HEK293T (cell line): ENCODE results near the gene PGBD5.

Experiments used
- CTCF ChIA-PET: fragments of 350-600 bp; formaldehyde crosslinking; extraction: SDS; loops from one replicate; lab custom pipeline; 2021; ENCODE audit warnings: antibody characterized with exemption, inconsistent platforms; lab: Yijun Ruan, JAX
- POLR2A ChIA-PET: fragments of 350-600 bp; formaldehyde crosslinking; extraction: SDS; loops from one replicate; lab custom pipeline; 2020; ENCODE audit warnings: antibody characterized with exemption, inconsistent platforms; lab: Yijun Ruan, JAX
- DNase-seq: peaks from one replicate; pipeline ENCODE4 v3.0.0; 2012; ENCODE audit warnings: mixed read lengths; ENCODE audit errors: extremely low spot score
- ARNT ChIP-seq: fragments of 450-650 bp; IDR thresholded peaks from 2 replicates; pipeline ENCODE4 v1.6.1; 2017; ENCODE audit warnings: mild to moderate bottlenecking
- BHLHE40 ChIP-seq: fragments of 450-650 bp; IDR thresholded peaks from 2 replicates; pipeline ENCODE4 v1.6.1; 2016; ENCODE audit warnings: mild to moderate bottlenecking, moderate library complexity, borderline replicate concordance
- CTBP1 ChIP-seq: fragments of 450-650 bp; IDR thresholded peaks from 2 replicates; pipeline ENCODE4 v1.6.1; 2016; ENCODE audit warnings: borderline replicate concordance
- ELF4 ChIP-seq: fragments of 450-650 bp; IDR thresholded peaks from 2 replicates; pipeline ENCODE4 v1.6.1; 2017; ENCODE audit warnings: antibody characterized with exemption
- FOXA1 ChIP-seq: fragments of 450-650 bp; IDR thresholded peaks from 2 replicates; pipeline ENCODE4 v1.6.1; 2016; ENCODE audit warnings: mild to moderate bottlenecking
- FOXK2 ChIP-seq: fragments of 450-650 bp; IDR thresholded peaks from 2 replicates; pipeline ENCODE4 v1.6.1; 2016; ENCODE audit warnings: mild to moderate bottlenecking
- FOXM1 ChIP-seq: fragments of 450-650 bp; IDR thresholded peaks from 2 replicates; pipeline ENCODE4 v1.6.1; 2017; ENCODE audit warnings: mild to moderate bottlenecking, borderline replicate concordance
- HDGF ChIP-seq: fragments of 450-650 bp; IDR thresholded peaks from 2 replicates; pipeline ENCODE4 v1.6.1; 2017; ENCODE audit warnings: antibody characterized with exemption, borderline replicate concordance
- L3MBTL2 ChIP-seq: fragments of 450-650 bp; conservative IDR thresholded peaks from 2 replicates; pipeline ENCODE4 v1.6.1; 2016; ENCODE audit warnings: mild to moderate bottlenecking
- LEF1 ChIP-seq: fragments of 450-650 bp; IDR thresholded peaks from 2 replicates; pipeline ENCODE4 v1.6.1; 2017; ENCODE audit warnings: mild to moderate bottlenecking, borderline replicate concordance
- NFRKB ChIP-seq: fragments of 450-650 bp; IDR thresholded peaks from 2 replicates; pipeline ENCODE4 v1.6.1; 2016; ENCODE audit warnings: mild to moderate bottlenecking, moderate library complexity
- SP1 ChIP-seq: fragments of 450-650 bp; IDR thresholded peaks from 2 replicates; pipeline ENCODE4 v1.6.1; 2017
- SUZ12 ChIP-seq: fragments of 450-650 bp; IDR thresholded peaks from 2 replicates; pipeline ENCODE4 v1.6.1; 2016; ENCODE audit warnings: mild to moderate bottlenecking
- TARDBP ChIP-seq: fragments of 450-650 bp; IDR thresholded peaks from 2 replicates; pipeline ENCODE4 v1.6.1; 2016
- ZNF384 ChIP-seq: fragments of 450-650 bp; IDR thresholded peaks from 2 replicates; pipeline ENCODE4 v1.6.1; 2016
- TF ChIP-seq, protein P1 (sequence below): fragments of 450-650 bp; IDR thresholded peaks from 2 replicates; pipeline ENCODE4 v1.6.1; 2016

PGBD5 gene

DNA sequence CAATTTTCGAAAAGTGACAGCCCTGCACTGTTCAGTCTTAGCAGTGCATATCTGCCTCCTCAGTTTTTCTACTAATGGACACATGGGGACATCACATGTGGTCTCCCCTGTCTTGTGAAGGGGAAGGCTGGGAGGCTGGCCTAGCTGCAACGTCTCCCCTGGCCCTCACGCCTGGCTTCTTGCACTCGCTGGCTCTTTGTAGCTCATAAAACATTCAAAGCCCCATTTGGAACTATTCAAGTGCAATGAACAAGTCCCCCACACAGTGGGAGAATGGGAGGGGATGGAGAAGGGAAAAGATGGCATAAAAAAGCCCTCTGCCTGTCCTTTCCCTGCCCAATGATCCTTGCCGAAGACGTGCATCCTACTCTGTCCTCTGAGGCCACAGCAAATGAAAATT, 73.6 kb downstream of the PGBD5 start:
- ChIA-PET CTCF (interaction anchor here (0.5 kb wide), 1 partner anchor 503 kb away, joined by 3 read pairs; no protein-coding TSS in a partner anchor), POLR2A (no interaction called here)
- TF ChIP-seq L3MBTL2, result no peak
- no peak for TF ChIP-seq BHLHE40
- TF ChIP-seq FOXK2, result no peak
- TF ChIP-seq TARDBP, result no peak
- no peak for TF ChIP-seq CTBP1
- TF ChIP-seq NFRKB, result no peak
- TF ChIP-seq ZNF384, result no peak
- no peak for TF ChIP-seq LEF1
- no peak for TF ChIP-seq ARNT
- no peak for TF ChIP-seq ELF4
- no peak for TF ChIP-seq FOXA1
- TF ChIP-seq, protein P1, sequence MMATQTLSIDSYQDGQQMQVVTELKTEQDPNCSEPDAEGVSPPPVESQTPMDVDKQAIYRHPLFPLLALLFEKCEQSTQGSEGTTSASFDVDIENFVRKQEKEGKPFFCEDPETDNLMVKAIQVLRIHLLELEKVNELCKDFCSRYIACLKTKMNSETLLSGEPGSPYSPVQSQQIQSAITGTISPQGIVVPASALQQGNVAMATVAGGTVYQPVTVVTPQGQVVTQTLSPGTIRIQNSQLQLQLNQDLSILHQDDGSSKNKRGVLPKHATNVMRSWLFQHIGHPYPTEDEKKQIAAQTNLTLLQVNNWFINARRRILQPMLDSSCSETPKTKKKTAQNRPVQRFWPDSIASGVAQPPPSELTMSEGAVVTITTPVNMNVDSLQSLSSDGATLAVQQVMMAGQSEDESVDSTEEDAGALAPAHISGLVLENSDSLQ, result no peak
- DNase-seq, result no peak

DNA sequence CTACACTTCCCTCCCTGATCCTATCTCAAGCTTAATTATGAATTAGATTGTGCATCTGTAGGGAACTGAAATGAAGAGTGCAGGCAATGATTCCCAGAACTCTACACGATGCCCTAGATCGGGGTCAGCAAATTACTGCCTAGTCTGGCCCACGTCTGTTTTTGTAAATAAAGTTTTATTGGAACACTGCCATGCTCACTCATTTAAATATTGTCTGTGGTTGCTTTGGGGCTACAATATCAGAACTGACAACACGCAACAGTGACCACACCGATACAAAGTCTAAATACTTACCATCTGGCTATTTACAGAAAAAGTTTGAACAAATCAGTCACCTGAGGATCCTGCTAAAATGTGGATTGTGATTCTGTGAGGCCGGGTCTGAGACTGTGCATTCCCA, 74.1 kb downstream of the PGBD5 start:
- no peak for TF ChIP-seq SP1
- no peak for TF ChIP-seq FOXK2
- TF ChIP-seq FOXM1, result no peak
- TF ChIP-seq SUZ12, result no peak
- TF ChIP-seq NFRKB, result no peak
- no peak for TF ChIP-seq FOXA1
- TF ChIP-seq BHLHE40, result no peak
- no peak for TF ChIP-seq L3MBTL2
- no peak for TF ChIP-seq CTBP1
- no peak for TF ChIP-seq ZNF384
- POLR2A ChIA-PET, result no interaction called here
- DNase-seq, result no peak
- CTCF ChIA-PET, result no interaction called here

DNA sequence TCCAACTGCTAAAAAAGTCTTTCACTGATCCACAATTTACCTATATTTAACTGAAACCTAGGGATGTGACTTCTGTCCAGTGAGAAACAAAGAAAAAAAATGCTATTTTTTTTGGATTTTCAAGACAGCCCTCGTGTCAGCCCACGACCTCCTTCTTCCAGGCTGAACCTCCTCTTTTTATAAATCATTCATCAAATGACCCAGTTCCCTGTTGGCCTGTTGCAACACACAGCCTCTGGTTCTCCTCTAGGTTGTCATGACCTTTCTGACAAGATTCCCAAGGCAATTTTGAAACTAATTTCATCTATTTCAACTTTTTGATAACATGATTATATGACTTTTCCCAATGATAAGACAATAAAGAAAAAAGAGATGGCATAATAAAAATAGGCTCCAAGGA, 74.6 kb downstream of the PGBD5 start:
- TF ChIP-seq L3MBTL2 (no peak), ARNT (no peak), FOXA1 (no peak), BHLHE40 (no peak), FOXM1 (no peak), CTBP1 (no peak), HDGF (no peak)
- POLR2A ChIA-PET, result no interaction called here
- CTCF ChIA-PET, result no interaction called here
- DNase-seq, result no peak

DNA sequence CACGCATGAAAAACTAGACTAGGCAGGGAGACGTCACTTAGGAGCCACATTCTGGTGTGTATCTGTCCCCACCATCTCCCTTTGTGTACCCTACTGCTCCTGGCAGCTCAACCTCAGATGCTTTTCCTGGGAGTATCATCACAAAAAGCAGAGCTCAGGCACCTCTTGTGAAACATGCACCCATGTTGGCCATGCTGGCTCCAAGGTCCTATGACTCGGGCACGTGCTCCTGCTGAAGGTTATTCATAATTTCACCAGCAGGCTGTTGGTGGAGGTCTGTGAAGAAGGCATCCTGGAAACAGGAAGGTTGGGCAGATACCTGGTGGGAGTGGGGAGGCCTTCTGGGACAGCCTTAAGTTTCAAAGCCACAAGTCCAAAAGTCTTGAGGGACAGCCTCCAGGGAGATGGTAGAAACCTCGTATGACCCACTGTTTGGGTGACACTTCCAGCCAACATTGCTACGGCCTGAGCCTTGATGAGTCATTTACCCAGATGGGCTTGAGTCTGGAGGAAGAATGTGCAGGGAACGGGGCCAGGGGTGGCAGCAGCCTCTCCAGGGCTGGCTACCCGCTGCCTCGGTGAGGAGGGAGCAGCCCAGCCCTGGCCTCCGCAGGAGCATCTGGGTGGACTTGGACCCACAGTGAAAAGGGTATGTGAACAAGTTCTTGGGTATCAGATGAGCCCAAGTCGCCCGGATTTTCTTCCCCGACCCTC, 75.8 kb downstream of the PGBD5 start:
- TF ChIP-seq NFRKB, result no peak
- TF ChIP-seq SUZ12, result no peak
- TF ChIP-seq FOXK2, result no peak
- no peak for TF ChIP-seq FOXA1
- no peak for TF ChIP-seq ELF4
- TF ChIP-seq HDGF, result no peak
- DNase-seq, result no peak
- CTCF ChIA-PET, result no interaction called here
- POLR2A ChIA-PET, result no interaction called here

DNA sequence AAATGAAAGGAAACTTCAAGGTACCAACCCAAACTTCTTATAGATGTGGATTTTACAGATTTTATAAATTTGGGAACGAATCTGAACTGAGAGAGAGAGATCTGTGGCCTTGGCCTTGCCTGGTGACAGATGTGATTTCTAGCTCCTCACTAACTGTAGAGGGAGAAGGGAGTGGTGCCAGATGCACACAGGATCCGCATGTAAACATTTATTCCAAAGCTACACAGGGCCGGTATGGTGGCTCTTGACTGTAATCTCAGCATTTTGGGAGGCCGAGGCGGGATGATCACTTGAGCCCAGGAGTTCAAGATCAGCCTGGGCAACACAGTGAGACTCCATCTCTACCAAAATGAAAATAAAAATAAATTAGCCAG, 77.1 kb downstream of the PGBD5 start:
- TF ChIP-seq HDGF (no peak), LEF1 (no peak), SP1 (no peak), TARDBP (no peak), L3MBTL2 (no peak), ZNF384 (no peak), CTBP1 (no peak), NFRKB (no peak), ARNT (no peak), SUZ12 (no peak), FOXA1 (no peak), FOXK2 (no peak), BHLHE40 (no peak), FOXM1 (no peak), ELF4 (no peak)
- TF ChIP-seq, protein P1, result no peak
- ChIA-PET CTCF (no interaction called here), POLR2A (no interaction called here)
- DNase-seq, result no peak

DNA sequence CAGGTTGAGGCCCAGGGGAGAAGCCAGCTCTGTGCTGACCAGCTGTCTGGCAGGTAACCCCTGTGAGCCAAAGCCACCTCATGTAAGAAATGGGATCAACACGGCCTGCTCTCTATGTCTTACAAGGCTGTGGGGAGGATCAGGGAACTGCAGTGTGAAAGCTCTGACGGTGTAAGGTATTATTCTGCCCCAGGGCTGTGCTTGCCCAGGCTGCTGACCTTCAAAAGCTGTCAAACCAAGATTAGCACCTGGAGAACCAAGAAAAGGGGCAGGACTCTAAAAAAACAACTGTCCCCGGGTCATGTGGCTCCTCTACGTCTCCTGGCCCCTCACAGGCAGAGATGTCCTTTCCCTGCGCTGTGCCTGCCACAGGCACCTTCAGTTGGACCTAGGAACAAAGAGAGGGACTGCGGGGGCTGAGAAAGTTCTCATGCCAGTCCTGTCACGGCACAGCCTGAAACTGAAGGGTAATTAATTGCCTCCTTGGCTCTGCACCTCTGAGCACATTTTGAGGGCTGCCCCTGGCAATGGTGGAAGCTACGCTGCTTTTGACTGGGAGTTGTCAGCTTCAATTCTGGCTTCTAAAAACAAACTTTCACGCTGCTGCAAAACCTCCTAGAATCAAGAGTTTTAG, 77.6 kb downstream of the PGBD5 start:
- CTCF ChIA-PET, result interaction anchor here (0.5 kb wide), 1 partner anchor 62 kb away, joined by 3 read pairs; no protein-coding TSS in a partner anchor
- DNase-seq, result no peak
- no peak for TF ChIP-seq L3MBTL2
- TF ChIP-seq, protein P1, result no peak
- no peak for TF ChIP-seq TARDBP
- TF ChIP-seq ARNT, result no peak
- no peak for TF ChIP-seq SP1
- no peak for TF ChIP-seq FOXK2
- TF ChIP-seq BHLHE40, result no peak
- no peak for TF ChIP-seq LEF1
- no peak for TF ChIP-seq FOXM1
- TF ChIP-seq FOXA1, result no peak
- no peak for TF ChIP-seq SUZ12
- no peak for TF ChIP-seq ZNF384
- POLR2A ChIA-PET, result no interaction called here
